ENCODE results near the gene ANKRD36.
"Not testable (repeated sequence)": the region's sequence is repeated elsewhere in the genome, so short reads cannot be mapped to it uniquely, and the experiment has no call there.

ANKRD36 gene

GRCh38 chr2:97268075-97268591 lies 155.2 kb downstream of the ANKRD36 start:
- in situ Hi-C loops (cut with HindIII; ENCODE audit: low sequenced_read_pairs): not testable (repeated sequence)

DNA sequence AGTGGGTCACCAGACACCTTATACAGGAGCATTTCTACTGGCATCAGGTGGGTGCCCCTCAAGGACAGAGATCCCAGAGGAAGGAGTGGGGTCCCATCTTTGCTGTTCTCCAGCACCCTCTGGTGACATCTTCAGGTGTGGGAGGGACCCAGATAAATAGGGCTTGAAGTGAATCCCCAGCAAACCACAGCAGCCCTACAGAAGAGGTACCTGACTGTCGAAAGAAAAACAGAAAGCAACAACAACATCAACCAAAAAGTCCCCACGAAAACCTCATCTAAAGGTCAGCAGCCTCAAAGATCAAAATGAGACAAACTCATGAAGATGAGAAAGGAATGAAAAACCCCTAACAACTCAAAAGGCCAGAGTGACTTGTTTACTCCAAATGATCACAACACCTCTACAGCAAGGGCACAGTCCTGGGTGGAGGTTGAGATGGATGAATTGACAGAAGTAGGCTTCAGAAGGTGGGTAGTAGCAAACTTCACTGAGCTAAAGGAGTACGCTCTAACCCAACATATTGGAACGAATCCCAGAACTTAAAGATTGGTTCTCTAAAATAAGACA lies 163.4 kb downstream of the ANKRD36 start:
- in situ Hi-C loops (cut with HindIII; ENCODE audit: low sequenced_read_pairs): not testable (repeated sequence)

DNA sequence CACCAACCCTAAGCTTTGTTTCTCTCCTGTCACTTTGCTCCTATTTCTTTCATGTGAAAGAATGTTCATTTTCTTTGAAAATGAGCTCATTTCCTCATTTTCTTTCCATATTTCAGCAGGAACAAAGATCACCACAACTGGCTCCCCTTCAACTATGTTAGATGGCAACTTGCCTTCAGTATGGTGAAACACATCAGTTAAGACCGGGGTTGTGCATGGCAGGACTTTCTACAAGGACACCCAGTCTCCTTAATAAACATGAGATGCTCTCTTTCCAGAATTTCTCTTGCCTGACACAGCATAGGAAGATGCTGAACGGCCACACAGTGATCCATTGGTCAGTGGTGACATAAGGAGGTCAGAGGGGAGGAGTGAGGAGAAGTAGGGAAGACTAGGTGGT lies 172.2 kb downstream of the ANKRD36 start:
- in situ Hi-C loops (cut with HindIII; ENCODE audit: low sequenced_read_pairs): not testable (repeated sequence)

- in situ Hi-C loops (cut with HindIII; ENCODE audit: low sequenced_read_pairs): not testable (repeated sequence)
Observed at GRCh38 chr2:97293687-97294086, 180.7 kb downstream of the ANKRD36 start.

Data from DLD1 (cell line).